Measurements from ENCODE around the gene ATP8B3.
"Not testable (repeated sequence)": the region's sequence is repeated elsewhere in the genome, so short reads cannot be mapped to it uniquely, and the experiment has no call there.

Gene ATP8B3

GRCh38 chr19:1763648-1764639 lies 48.1 kb downstream of the ATP8B3 start:
- Histone ChIP-seq H3K9ac (ENCODE audit: low read length) (no peak overlapping the region), H3K27me3 (ENCODE audit: control insufficient read depth, insufficient read depth, low read length) (peaks cover 49% of the 10 kb centered on the region), H3K4me1 (ENCODE audit: control insufficient read depth, insufficient read depth, low read length) (peaks cover 9% of the 10 kb centered on the region), H3K4me3 (ENCODE audit: low read length) (no peak overlapping the region), H3K36me3 (ENCODE audit: control insufficient read depth, insufficient read depth, low read length) (no peaks in the 10 kb centered on the region), H3K9me3 (ENCODE audit: control insufficient read depth, low read length) (no peaks in the 10 kb centered on the region)

GRCh38 chr19:1762243-1763117 lies 49.6 kb downstream of the ATP8B3 start:
- H3K4me3 ChIP-seq (ENCODE audit: low read length): no peak overlapping the region
- no peaks in the 10 kb centered on the region for H3K36me3 ChIP-seq (ENCODE audit: control insufficient read depth, insufficient read depth, low read length)
- no peaks in the 10 kb centered on the region for H3K9me3 ChIP-seq (ENCODE audit: control insufficient read depth, low read length)
- no peak overlapping the region for H3K9ac ChIP-seq (ENCODE audit: low read length)
- peaks cover 11% of the 10 kb centered on the region for H3K4me1 ChIP-seq (ENCODE audit: control insufficient read depth, insufficient read depth, low read length)
- H3K27me3 ChIP-seq (ENCODE audit: control insufficient read depth, insufficient read depth, low read length): peaks cover 51% of the 10 kb centered on the region

- H3K36me3 ChIP-seq (ENCODE audit: control insufficient read depth, insufficient read depth, low read length): no peaks in the 10 kb centered on the region
- H3K4me3 ChIP-seq (ENCODE audit: low read length): no peak overlapping the region
- H3K9ac ChIP-seq (ENCODE audit: low read length): no peak overlapping the region
- H3K4me1 ChIP-seq (ENCODE audit: control insufficient read depth, insufficient read depth, low read length): peaks cover 7% of the 10 kb centered on the region
- H3K27me3 ChIP-seq (ENCODE audit: control insufficient read depth, insufficient read depth, low read length): peaks cover 50% of the 10 kb centered on the region
- H3K9me3 ChIP-seq (ENCODE audit: control insufficient read depth, low read length): no peaks in the 10 kb centered on the region
Measured at GRCh38 chr19:1761528-1762242, 50.4 kb downstream of the ATP8B3 start.

- not testable (repeated sequence) for H3K36me3 ChIP-seq (ENCODE audit: control insufficient read depth, insufficient read depth, low read length); H3K4me1 ChIP-seq (ENCODE audit: control insufficient read depth, insufficient read depth, low read length); H3K9me3 ChIP-seq (ENCODE audit: control insufficient read depth, low read length); H3K9ac ChIP-seq (ENCODE audit: low read length); H3K4me3 ChIP-seq (ENCODE audit: low read length)
- H3K27me3 ChIP-seq (ENCODE audit: control insufficient read depth, insufficient read depth, low read length): peaks cover 49% of the 10 kb centered on the region
Measured at GRCh38 chr19:1760786-1761527, 51.1 kb downstream of the ATP8B3 start.

- Histone ChIP-seq H3K9ac (ENCODE audit: low read length) (no peak overlapping the region), H3K9me3 (ENCODE audit: control insufficient read depth, low read length) (no peaks in the 10 kb centered on the region), H3K4me1 (ENCODE audit: control insufficient read depth, insufficient read depth, low read length) (peaks cover 7% of the 10 kb centered on the region), H3K4me3 (ENCODE audit: low read length) (no peak overlapping the region), H3K27me3 (ENCODE audit: control insufficient read depth, insufficient read depth, low read length) (peaks cover 48% of the 10 kb centered on the region), H3K36me3 (ENCODE audit: control insufficient read depth, insufficient read depth, low read length) (no peaks in the 10 kb centered on the region)
Measured at GRCh38 chr19:1760020-1760419, 52.1 kb downstream of the ATP8B3 start.

- Histone ChIP-seq H3K4me3 (ENCODE audit: low read length) (no peak overlapping the region), H3K4me1 (ENCODE audit: control insufficient read depth, insufficient read depth, low read length) (peaks cover 7% of the 10 kb centered on the region), H3K9ac (ENCODE audit: low read length) (no peak overlapping the region), H3K9me3 (ENCODE audit: control insufficient read depth, low read length) (no peaks in the 10 kb centered on the region), H3K36me3 (ENCODE audit: control insufficient read depth, insufficient read depth, low read length) (no peaks in the 10 kb centered on the region), H3K27me3 (ENCODE audit: control insufficient read depth, insufficient read depth, low read length) (peaks cover 45% of the 10 kb centered on the region)
Measured at GRCh38 chr19:1758959-1759903, 52.8 kb downstream of the ATP8B3 start.

- Histone ChIP-seq H3K9me3 (ENCODE audit: control insufficient read depth, low read length) (no peaks in the 10 kb centered on the region), H3K9ac (ENCODE audit: low read length) (peak overlapping the region; percentile 29), H3K4me1 (ENCODE audit: control insufficient read depth, insufficient read depth, low read length) (peaks cover 7% of the 10 kb centered on the region), H3K36me3 (ENCODE audit: control insufficient read depth, insufficient read depth, low read length) (no peaks in the 10 kb centered on the region), H3K27me3 (ENCODE audit: control insufficient read depth, insufficient read depth, low read length) (peaks cover 45% of the 10 kb centered on the region), H3K4me3 (ENCODE audit: low read length) (no peak overlapping the region)
Measured at GRCh38 chr19:1758231-1758577, 53.9 kb downstream of the ATP8B3 start.

GRCh38 chr19:1757468-1758230 lies 54.4 kb downstream of the ATP8B3 start:
- H3K4me3 ChIP-seq (ENCODE audit: low read length): peak overlapping the region; percentile 31
- no peaks in the 10 kb centered on the region for H3K9me3 ChIP-seq (ENCODE audit: control insufficient read depth, low read length)
- peaks cover 47% of the 10 kb centered on the region for H3K27me3 ChIP-seq (ENCODE audit: control insufficient read depth, insufficient read depth, low read length)
- H3K36me3 ChIP-seq (ENCODE audit: control insufficient read depth, insufficient read depth, low read length): no peaks in the 10 kb centered on the region
- H3K9ac ChIP-seq (ENCODE audit: low read length): peak overlapping the region; percentile 29
- H3K4me1 ChIP-seq (ENCODE audit: control insufficient read depth, insufficient read depth, low read length): peaks cover 12% of the 10 kb centered on the region

GRCh38 chr19:1756705-1757465 lies 55.2 kb downstream of the ATP8B3 start:
- Histone ChIP-seq H3K4me3 (ENCODE audit: low read length) (peak overlapping the region; percentile 31), H3K36me3 (ENCODE audit: control insufficient read depth, insufficient read depth, low read length) (no peaks in the 10 kb centered on the region), H3K9ac (ENCODE audit: low read length) (peak overlapping the region; percentile 29), H3K4me1 (ENCODE audit: control insufficient read depth, insufficient read depth, low read length) (peaks cover 20% of the 10 kb centered on the region), H3K9me3 (ENCODE audit: control insufficient read depth, low read length) (no peaks in the 10 kb centered on the region), H3K27me3 (ENCODE audit: control insufficient read depth, insufficient read depth, low read length) (peaks cover 52% of the 10 kb centered on the region)
